ENCODE measurements around the gene USP4.

Gene USP4

DNA sequence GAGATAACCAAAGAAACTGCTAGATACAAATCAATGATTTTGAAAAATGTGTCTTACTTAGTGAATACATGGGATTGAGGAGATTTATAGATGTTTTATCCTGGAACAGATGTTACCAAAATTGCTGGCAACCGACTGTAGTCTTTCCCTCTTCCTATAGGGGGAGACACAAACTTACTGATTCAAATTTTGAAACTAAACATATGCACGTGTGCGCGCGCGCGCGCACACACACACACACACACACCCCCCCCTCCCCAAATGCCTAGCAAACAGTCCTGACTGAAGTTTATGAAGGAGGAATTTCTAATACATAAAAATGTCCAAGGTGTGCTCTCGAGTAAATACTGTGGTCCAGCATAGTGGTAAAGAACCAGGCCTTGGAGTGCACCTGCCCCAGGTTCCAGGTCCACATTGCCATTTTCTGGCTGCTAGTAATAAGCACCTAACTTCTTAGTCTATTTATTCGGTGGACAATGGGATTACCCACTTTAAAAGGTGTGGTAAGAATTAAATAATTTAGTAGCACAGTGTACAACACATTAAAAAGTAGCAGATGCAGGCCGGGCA, 44.3 kb downstream of the USP4 start:
- peak; percentile 55 to 60 for DNase-seq

DNA sequence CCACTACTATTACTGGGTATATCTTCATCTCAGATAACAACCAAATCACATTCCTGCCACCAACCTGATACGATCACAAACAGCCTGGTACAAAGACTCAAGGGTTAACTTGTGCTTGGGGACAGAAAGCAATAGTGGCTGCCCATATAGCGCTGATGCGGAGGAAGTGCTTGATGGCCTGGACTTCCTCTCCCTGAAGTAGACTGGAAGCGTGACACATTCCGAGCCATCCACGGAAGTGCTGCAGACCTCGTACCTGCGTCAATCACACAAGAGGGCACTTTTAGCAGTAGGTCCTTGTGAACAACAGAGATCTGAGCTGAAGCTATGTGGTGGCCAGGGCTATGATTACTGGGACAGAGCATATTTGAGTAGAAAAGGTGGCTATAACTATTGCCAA, 45.5 kb downstream of the USP4 start:
- DNase-seq: no peak

DNA sequence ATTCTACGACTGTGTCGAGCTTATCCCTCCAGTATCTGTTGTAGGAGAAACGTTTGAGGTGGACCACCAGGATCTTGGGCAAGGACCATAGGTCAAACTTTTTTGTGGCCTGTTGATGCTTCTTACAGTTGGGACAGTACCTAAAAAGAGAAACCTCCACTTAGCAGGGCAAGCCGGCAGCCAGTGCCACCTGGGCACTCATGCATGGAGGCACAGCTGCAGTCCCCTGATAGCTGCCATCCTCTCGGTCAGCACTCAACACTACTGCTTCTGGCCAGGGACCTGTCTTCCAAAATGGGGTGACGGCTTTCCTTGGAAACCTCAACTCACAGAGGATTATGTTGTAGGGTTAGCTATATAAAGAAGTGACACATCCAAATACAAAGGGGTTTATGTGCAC, 55.9 kb downstream of the USP4 start:
- DNase-seq: no peak

DNA sequence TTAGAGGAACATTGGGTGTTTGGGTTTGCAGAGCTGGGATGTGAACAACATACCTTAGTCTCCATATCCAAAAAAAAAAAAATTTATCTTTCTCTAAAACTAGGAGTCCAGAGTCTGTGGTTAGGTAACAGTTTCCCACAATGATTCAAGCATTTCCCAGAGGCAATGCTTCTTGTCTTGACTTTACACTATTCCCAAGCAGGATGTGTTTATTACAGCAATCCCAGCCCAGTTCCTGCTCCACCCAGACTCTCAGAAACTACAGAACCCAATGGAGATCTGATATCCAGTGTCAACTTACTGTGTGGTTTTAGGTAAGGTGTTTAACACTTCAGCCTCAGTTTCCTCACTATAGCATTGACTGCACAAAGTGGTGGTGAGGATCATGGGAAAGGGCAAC, 60.5 kb downstream of the USP4 start:
- DNase-seq: no peak

DNA sequence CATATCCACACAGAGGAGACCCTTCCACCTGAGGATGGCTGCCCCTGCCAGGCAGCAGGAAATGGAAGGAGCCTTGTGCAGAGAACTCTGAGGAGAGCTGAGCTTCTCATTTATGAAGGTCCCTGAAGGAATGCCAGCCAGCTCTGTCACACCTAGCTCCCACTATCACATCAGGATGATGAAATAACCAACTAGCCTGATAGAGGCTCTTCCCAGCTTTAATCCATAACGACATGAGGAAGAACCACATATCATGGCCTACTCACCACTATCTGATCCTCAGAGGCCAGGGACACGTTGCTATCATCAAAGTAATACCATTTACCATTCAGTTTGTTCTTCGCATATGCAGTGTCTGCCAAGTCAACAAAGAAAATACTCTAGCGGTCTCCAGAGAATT, 61.3 kb downstream of the USP4 start:
- no peak for DNase-seq

DNA sequence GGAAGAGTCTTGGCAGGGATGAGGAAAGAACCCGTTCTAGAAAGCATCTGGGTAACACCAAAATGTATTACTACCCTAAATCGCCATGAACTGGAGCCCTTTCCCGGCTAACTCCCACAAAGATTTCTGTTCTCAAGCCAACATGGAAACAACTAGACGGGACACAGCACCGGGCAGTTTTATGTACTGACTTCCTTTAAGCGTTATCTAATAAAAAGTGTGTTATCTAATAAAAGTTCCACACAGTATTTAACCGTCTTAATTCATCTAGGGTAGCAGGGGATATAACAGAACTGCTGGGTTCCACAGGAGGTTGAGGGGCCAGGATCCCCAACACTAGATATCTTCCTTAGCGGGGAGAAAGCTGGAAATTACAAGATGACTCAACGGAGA, 62.5 kb downstream of the USP4 start:
- DNase-seq: no peak

DNA sequence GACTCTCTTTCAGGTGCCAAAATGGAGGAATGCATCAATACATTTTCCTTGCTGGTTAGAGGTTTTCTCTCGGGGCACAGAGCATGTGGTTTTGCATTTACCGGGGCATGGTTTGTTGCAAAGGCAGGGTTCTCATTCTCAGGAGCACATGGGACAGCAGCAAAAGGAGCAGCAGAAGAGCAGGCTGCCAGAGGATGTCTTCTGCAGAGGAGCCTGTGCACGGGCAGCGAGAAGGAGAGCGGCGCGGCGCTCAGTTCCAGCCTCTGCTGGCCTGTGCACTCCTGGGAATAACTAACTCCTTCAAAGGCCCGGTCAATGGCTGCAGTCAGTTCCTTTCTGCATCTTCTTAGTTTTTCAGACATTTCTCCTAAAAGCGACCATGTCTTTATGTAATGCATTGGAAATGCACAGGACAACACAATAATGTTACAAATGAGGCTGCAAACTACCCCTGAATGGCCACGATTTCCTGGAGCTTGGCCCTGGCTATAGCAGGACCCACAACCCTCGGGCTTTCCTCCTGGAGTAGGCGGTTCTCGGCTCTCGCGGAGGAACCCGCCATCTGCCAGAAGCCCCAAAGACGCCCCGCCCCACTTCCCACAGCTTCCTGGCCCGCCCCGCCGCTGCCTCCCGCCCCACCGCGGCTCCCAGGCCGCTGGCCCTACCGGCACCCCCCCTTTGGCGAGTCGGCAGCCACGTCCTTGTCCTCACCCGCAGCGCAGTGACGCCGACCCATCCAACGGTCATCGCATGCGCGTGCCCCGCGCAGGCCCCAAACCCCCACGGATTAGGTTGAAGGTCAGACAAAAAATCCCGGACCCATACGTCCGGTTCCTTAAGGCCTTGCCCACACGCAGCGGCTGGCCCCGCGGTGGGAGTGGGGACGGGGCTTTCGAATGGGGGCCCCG, 63.1 kb downstream of the USP4 start, which contains the start of gene C3orf62:
C3orf62 (minus strand) TSS at position 758 of the 908 bp plus-strand sequence; CDS start at position 398, 360 bp downstream.
- DNase-seq: no peak

DNA sequence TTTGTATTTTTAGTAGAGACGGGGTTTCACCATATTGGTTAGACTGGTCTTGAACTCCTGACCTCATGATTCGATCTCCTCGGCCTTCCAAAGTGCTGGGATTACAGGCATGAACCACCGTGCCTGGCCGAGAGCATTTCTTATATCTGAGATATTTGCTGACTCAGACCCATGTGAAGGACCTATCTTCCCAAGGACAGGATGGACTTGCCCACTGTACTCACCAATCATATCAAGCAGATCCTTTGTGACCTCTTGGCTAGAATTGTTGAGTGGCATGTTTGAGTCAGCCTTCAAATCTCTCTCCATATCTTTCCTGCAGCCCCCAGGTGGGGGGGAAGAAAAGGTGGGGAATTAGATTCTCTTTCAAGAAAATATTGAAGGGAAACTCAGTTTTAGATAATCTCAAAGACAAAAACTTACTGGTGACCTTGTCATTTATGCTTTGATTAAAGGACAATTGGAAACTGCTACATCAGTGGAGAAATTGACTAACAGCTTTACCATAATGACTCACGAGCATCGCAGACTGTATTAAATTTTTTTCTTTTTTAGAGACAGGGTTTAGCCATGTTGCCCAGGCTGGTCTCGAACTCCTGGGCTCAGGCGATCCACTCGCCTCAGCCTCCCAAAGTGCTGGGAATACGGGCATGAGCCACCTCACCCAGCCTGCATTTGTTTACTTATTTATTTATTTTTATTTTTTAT, 65.9 kb downstream of the USP4 start:
- no peak for DNase-seq

DNA sequence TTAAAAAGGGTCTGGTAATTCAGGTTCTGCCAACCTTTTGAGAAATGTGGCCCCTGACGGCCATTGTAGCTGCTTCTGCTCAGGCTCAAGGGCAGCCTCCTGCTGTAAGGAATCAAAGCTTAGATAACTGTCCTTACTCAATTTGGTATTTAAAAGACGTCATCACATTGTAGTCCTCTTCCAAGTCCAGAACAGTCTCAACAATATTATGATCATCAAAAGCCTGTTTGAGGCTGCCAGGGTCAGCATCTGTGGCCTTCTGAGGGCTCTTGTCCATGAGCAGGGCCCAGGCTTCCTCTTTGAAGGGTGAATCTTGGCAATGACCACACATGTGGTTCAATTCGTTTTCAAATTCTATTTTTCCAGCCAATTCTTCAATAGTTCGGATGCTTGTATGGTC, 68.8 kb downstream of the USP4 start:
- no peak for DNase-seq

DNA sequence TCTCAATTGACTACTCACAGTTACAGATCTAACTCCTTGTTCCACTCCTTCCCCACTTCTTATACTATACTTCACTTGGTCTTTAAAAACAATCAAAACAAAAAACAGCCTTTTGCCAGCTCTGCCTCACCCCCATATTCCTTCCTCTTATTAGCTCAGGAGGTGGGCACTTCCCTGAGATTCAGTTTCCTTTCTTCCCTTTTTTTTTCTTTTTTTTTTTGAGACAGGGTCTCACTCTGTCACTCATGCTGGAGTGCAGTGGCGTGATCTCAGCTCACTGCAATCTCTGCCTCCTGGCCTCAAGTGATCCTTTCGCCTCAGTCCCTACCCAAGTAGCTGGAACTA, 69.7 kb downstream of the USP4 start:
- no peak for DNase-seq

DNA sequence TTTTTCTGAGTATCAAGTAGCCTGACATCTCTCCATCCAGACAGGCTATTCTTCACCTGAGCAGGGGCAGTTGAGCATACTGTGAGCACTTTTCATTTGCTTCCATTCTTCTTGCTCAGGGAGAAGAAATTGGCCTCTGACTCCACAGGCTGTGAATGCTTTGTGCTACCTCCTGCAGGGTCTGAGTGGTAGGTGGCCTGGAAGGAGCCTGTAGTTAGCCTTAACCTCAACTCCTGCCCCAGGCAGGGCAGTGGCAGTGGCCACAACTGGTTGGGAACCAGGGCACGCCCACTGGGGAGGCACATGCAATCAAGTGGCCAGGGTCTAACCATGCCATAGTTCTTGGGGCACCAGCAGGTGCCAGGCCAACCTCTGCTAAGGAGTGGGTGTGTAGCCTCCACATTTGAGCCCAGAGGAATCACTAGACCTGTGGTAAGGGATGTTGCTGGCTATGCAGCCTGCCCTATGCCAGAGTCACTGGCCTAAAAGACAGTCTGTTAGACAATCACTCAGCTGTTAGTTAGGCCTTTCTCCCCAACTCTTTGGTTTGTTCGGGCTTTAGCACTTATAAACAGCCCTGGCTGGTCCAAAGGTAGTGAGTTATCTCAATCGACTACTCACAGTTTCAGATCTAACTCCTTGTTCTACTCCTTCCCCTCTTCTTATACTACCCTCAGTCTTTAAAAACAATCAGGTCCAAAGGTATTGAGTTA, 70.3 kb downstream of the USP4 start:
- no peak for DNase-seq

DNA sequence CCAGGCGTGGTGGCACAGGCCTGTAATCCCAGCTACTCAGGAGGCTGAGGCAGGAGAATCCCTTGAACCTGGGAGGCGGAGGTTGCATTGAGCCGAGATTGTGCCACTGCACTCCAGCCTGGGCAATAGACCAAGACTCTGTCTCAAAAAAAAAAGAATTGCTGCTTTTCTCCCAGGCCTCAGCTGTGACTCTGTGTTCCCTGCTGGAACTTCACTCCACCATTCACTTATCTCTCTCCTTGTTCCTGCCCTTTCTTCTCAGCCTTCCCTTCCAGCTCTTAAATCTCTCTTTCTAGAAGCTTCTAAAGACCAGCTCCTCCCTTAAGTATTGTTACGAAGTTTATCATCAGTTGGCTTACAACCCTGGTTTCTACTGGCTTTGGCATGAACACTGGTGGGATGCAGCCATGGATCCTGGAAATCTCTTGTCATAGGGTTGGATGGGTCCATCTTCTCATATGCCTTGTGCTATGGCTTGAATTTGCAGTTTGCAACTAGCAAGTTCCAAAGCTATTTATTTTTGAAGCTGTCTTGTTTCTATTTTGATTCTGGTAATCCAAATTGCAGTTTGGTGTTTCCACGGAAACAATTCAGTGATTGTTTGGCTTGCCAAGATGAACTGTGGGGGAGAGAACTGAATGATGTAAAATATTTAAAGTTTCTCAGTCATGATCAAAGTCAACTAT, 73.3 kb downstream of the USP4 start:
- DNase-seq: no peak

DNA sequence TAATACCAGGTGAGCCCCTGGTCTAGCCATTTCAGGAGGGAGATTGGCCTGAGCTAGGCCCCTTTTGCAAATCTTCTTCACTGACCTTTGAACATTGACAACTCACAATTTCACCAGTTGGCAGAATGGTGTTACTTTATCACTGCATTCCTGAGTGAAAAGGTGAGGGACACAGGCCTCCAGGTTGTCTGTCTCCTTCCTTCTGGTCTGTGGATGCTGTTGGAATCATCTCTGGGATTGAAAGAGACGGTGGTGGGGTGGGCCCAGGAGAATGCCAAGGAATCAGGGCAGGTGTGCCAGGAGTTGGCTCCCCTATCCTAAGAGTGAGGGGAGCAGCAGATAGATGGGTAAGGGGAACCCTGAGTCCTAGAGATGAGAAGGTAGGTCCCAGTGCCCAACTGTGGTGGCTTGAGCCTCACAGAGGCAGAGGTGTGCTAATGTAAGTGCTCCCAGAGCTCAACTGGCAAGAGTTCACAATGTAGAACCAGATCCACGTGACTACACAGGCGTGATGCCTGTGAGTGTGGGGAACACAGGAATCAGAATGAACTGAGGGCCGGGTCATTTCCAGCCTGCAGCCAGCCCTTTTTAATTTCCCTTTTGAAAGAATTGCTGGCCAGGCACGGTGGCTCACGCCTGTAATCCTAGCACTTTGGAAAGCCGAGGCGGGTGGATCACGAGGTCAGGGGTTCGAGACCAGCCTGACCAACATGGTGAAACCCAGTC, 74.0 kb downstream of the USP4 start:
- no peak for DNase-seq

DNA sequence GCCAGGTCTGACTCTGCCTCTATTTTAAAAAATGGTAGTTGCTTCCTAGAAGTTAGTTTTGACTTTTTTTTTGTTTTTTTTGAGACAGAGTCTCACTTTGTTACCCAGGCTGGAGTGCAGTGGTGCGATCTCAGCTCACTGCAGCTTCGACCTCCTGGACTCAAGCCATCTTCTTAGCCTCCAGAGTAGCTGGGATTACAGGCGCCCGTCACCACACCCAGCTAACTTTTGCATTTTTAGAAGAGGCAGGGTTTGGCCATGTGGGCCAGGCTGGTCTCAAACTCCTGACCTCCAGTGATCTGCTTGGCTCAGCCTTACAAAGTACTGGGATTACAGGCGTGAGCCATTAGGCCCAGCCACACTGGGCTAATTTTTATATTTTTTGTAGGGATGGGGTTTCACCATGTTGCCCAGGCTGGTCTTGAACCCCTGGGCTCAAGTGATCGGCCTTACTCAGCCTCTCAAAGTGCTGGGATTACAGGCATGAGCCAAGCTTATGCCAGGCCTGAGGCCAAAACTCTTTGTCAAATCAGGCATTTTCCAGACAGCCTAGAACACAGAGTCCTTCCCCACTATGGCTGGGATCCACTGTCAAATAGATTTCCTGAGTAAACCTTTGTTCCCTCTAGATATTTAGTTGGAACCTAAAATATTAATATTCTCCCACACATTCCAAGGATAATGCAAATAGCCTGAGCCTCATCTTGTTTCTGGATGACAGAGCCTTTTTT, 76.5 kb downstream of the USP4 start:
- DNase-seq: no peak

DNA sequence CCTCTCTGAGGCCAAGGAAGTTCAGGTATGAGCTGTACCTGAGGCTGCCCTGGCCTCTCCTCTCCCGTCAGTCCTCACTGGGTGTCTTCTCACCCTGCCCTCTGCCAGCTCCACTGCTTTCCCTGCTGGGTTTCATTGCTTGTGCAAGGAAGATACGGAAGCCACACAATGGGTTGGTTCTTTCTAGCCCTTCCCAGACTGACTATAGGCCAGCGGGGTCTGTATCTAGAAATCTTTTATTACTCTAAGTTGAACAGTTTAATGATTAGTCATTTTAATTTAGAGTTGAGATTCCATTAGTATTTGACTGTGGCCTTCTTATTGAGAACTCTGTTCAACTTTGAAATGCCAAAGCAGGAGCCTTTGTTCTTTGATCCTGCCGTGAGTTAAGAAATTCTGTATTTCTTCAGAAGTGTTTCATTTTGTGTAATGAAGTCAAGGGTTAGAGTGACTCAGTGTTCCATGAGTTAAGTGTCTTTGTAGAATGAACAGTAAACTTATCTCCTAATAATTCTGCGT, 79.0 kb downstream of the USP4 start:
- DNase-seq: no peak

DNA sequence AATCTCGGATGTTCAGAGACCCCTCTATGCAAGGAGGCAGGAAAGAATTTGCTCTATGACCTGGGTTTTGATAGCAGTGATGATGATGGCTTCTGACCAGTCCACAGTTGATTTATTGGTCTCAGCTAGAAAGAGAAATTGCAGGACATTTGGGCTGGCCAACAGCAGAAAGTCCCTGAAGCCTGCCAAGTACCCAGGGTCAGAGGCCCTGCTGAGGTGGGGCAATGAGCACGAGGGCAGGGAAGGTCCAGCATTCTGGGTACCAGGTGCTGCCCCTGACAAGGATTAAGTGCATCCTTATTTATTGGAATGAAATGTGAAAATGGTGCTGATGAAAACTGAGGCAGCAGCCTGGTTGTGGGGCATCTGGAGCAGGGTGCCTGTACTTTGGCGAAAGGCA, 82.7 kb downstream of the USP4 start:
- DNase-seq: no peak

DNA sequence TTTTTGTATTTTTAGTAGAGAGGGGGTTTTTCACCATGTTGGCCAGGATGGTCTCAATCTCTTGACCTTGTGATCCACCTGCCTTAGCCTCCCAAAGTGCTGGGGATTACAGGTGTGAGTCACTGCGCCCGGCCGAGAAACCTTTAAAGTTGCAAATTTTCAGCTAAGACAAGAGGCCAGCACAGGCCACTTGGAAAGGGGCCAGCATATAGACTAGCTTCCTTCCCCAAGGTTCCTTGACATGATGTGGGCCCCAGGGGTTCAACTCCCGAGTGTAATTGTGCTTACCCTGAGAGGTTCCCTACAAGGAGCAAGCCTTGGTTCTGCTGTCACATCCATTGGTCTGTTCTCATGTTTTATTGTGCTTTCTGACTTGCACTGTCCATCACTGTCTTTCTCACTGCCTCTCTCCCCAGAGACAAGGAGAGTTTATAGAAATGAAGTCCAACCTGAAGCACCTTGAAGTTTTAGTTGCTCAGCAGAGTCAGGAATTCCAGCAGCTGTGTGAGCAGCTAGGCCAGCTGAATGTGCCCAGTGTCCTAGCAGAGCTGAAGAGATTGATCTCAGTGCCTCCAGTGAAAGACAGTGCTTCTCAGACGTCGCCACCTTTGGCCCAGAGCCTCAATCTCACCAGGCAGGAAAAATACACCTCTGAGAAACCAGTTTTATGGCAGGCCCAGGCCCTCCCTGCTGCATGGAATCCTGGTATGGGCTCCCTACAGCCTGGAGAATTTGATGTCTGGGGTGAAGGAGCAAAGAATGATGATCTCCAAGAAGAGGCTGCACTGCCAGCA, 83.9 kb downstream of the USP4 start:
- no peak for DNase-seq

DNA sequence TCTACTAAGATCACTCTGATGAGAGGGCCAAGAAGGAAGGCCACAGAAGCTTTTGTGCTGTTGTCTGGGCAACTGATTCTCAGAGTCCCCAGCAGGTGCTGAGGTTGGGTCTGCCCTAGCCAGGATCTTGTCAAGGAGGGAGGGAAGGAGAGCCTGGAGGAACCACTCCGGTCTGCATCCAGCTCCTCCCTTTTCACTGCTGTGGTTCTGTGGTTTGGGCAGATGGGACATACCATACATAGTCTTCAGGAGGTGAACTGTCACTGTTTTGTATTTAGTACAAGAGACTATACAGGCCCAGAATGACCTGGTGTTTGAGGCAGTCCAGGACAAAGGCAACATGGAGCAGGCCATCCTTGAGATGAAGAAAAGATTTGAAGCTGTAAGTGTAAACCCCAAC, 84.7 kb downstream of the USP4 start:
- no peak for DNase-seq

DNA sequence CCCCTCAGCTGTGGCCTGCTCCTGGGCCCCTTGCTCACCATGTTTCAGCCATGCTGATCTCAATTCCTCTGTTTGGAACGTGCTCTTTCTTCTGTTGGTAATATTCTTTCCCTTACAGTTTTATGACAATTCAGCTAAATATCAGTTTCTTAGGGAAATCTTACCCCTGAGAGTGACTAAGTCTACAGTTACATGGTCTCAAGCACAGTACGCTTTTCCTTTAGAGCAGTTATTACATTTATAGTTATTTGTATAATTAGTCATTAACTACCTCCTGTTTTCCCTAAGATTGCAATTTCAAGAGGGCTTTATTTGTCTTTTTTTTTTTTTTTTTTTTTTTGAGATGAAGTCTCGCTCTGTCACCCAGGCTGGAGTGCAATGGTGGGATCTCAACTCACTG, 86.3 kb downstream of the USP4 start:
- no peak for DNase-seq

DNA sequence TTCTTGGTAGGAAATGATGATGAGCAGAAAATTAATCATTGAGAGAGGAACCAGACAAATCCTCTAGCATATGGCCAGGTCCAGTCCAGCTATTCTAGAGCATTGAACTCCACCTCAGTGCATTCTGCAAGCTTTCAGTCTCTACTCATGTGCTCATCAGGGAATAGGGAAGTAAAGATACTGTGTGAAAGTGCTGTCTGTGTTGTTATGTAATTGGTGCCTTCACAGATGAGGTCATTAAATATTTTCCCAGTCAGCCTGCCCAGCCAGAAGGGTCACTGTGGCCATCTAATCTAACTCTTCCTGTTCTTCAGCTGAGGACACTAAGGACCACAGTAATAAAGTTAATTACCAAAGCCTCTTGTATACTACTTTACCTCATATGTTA, 91.0 kb downstream of the USP4 start:
- peak; percentile 95 to 96 for DNase-seq

Data from AML-193 (cell line).